HG02571 (cell line): ENCODE measurements around the gene SH2D3C.
"Not testable (repeated sequence)": the region's sequence is repeated elsewhere in the genome, so short reads cannot be mapped to it uniquely, and the experiment has no call there.

Source experiments
- ATAC-seq: cut with Tn5 transposase; IDR thresholded peaks from one replicate; pipeline ENCODE4 v1.9.1; 2021; ENCODE audit warnings: mild to moderate bottlenecking, moderate library complexity; ENCODE audit not compliant: unreplicated experiment

SH2D3C gene

GRCh38 chr9:127769101-127769500, 9.4 kb downstream of the SH2D3C start:
- ATAC-seq = no peak

DNA sequence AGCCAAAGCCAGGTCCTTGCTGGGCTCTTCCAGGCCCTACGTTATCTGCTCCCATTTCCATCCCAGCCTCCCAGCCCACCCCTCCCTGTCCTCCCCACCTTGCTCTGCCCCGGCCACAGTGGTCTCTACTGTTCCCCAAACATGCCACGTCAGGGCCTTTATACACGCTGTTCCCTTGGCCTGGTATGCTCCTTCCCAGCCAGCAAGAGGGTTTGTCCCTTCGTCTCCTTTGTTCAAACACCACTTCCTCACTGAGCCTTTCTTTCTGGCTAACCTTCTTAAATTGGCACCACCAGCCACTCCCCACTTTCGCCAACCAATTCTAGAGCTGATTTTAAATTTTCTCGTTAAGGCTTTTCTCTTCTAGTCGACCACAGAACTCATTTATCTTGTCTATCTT, 9.8 kb downstream of the SH2D3C start:
- no peak for ATAC-seq

GRCh38 chr9:127767909-127768331, 10.5 kb downstream of the SH2D3C start:
- no peak for ATAC-seq

GRCh38 chr9:127767410-127767809, 11.1 kb downstream of the SH2D3C start:
- no peak for ATAC-seq

DNA sequence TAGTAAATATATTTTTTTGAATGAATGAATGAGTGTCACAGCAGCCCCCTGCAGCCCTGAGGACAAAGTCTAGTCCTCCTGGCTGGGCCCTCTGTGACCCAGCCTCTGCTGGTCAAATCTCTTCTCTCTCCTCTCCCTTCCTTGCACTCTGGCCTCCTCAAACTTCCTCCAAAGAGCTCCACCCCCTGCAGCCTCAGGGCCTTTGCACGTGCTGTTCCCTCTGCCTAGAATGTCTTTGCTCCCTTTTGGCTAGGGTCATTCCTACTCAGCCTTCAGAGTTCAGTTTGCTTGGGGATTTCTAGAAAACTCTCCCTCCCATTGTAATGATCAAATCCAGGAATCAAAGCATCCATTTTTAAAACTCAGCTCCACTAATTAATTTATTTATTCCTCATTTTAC, 13.0 kb downstream of the SH2D3C start:
- ATAC-seq = no peak

DNA sequence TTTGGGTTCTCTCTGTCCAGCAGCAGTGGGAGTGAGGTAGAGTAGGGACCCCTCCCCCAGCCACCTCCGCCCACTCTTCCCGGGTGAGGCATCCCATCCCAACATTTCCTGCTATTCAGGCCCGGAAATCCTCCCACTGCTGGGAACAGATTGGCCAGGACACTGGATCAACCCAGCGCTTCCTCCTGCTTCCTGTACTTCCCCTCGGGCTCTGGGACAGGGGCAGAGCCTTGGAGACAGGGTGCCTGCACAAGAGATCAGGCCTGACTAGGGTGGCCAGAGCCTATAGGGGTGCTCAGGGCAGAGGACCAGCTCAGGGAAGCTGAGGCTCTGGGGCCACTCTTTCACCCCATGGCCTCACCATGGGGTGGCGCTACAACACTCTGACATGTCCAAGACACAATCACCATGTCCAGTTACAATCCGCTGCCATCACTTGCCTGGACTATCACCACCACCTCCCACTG, 14.5 kb downstream of the SH2D3C start:
- no peak for ATAC-seq

- ATAC-seq = no peak
These were observed 16.3 kb downstream of the SH2D3C start for GRCh38 chr9:127762111-127762676.

- ATAC-seq = no peak
These were observed 16.9 kb downstream of the SH2D3C start for GRCh38 chr9:127761491-127761956.

DNA sequence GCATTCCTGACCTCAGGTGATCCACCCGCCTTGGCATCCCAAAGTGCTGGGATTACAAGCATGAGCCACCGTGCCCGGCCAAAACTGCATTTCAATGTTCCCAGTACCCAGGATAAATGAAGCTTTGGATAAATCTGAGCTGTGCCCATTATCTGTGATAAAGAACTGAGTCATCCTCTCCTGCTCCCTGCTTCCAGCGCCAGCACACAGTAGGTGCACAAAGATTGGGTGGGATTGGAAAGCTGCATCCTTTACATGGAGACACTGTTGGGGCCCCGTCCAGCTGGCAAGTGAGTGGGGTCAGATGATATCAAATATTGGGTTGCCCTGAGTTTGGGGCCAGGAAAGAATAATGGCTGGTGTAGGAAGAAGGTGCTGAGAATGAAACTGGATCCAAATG, 17.4 kb downstream of the SH2D3C start:
- ATAC-seq = no peak

GRCh38 chr9:127758843-127759242, 19.6 kb downstream of the SH2D3C start:
- ATAC-seq = no peak

DNA sequence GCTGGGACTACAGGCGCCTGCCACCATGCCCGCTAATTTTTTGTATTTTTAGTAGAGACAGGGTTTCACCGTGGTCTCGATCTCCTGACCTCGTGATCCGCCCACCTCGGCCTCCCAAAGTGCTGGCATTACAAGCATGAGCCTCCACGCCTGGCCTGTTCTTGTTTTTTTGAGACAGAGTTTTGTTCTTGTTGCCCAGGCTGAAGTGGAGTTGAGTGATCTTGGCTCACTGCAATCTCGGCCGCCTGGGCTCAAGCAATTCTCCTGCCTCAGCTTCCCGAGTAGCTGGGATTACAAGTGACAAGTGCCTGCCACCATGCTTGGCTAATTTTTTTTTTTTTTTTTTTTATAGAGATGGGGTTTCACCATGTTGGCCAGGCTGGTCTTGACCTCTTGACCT, 21.7 kb downstream of the SH2D3C start:
- ATAC-seq = not testable (repeated sequence)

GRCh38 chr9:127756233-127756632, 22.2 kb downstream of the SH2D3C start:
- no peak for ATAC-seq

DNA sequence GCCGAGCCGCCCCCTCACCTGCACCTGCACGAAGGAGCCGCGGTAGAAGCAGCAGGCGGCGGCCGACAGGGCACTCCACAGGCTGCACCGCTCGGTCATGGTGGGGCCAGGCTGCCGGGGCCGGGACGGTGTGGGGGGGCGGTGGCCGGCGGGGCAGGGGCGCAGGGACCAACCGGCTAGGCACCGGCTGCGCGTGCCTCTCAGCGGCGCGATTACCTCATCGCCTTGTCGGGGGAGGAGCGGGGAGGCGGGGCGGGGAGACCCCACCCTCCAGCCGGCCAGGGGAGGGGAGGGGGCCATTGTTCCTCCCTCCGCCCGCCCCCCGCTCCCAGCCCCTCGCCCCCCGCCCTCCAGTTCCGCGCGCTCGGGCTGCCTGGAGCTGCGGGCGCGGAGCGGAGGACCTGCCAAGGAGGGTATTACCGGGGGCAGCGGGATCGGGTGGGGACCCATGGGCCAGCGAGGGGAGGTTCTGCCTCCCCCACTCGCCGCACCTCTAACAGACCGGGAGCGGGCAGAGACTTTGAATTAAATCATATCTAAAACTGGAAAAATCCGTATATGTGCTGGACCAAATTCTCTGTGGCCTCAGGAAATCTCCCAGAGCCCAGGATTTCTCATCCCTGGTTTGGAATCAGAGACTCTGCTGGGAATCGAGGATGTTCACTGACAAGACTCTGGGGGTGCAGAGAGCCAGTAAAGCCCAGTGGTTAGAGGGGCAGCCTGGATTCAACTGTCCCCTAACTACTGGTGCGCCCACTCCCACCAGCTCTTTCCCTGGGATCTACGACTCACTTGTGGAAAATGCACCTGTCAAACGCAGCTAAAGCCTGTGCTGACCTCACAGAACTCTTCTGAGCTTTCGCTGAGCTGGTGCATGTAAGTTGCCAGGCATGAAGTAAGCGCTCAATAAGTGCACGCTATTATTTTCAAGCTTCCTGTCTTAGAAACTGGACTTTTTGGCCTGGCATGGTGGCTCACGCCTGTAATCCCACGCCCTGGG, 23.1 kb downstream of the SH2D3C start:
- ATAC-seq = no peak

DNA sequence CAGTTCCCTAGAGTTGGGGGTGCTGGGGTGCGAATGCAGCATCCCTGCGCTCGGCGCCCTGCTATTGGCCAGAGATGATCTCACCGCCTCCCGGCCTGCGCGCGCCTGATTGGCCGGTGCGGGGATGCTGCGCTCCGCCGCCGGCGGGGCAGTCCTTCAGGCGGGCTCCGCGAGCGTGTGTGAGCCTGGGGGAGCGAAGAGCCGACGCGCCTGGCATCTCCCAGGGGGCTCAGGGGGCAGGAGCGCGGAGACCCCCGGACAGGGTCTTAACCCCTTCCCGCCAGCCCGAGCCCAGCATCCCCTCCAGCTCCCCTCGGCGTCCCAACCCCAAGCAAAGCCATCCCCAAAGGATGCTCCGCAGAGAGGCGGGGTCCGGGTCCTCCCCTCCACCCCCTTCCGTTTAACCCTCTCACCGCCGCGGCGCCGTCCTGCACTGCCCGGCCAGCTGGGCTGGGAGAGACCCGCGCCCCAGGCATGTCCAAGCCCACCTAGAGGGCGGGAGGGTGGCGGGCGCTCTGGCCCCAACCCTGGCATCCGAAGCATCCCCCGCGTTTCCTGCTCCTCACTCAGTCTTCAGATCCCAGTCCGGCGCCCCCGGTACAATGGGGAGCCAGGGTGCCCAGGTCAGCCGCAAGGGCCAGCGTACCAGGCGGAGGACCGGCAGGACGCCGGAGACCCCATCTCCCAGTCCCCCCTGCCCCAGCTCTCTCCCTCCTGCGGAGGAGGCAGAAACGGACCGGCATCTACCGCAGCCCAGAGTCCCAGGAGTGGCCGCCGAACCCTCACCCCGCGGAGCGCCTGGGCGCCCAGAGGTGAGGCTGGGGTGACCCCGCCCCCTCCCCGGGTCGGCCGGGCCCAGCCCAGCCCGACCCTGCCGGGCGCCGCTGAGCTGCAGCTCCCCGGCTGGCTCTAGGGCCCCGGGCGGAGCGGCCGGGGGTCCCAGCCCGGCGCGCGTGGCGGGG, 24.1 kb downstream of the SH2D3C start:
- ATAC-seq = no peak

- ATAC-seq = no peak
These were observed 24.8 kb downstream of the SH2D3C start for GRCh38 chr9:127753622-127754021.

DNA sequence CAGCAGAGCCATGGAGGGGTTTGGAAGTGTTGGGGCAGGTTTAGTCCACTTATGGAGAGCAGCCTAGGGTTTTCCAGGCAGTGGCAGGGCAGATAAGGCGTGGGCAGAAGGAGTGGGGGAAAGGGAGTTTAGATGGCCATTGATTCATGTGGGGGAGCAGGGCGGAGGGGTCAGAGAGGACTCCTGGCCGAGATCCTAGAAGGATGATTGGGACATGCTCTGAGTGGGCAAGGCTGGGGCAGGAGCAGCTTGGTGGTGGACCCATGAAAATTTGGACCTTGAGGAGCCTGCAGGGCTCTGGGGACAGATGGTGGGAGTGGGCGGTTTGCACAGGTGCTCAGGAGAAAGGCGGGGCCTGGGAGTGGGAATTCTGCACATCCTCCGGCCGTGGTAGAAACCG, 25.3 kb downstream of the SH2D3C start:
- ATAC-seq = no peak

- ATAC-seq = no peak
These were observed 27.0 kb downstream of the SH2D3C start for GRCh38 chr9:127751269-127752054.

DNA sequence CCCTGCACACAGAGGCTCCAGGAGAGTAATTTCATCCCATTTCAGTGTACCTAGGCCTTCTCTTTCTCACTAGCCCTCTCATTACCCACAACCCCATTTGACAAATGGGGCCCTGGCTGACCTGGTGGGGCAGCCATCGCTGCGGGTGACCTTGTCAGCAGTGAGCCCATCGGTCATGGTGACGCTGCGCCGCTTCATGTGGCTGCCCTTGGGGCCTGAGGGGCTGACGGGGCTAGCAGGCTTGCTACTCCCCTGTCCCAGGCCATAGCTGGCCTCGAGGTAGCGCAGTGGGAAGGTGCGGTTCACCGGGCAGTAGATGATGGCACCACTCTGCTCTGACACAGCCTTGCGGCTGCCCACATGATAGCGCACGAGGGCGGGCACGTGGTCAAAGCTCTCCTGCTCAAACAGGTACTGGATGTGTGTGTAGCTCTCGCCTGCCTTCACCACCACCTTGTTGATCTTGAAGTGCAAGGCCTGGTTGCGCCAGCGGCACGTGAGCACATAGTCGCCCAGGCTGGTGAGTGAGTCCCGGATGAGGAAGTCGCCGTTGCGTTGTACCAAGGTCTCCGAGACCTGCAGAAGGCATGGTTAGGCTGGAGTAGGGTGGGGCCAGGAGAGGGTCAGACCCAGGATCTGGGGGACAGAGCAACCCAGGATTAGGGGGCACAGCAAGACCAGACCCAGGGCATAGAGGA, 29.2 kb downstream of the SH2D3C start:
- ATAC-seq = no peak

DNA sequence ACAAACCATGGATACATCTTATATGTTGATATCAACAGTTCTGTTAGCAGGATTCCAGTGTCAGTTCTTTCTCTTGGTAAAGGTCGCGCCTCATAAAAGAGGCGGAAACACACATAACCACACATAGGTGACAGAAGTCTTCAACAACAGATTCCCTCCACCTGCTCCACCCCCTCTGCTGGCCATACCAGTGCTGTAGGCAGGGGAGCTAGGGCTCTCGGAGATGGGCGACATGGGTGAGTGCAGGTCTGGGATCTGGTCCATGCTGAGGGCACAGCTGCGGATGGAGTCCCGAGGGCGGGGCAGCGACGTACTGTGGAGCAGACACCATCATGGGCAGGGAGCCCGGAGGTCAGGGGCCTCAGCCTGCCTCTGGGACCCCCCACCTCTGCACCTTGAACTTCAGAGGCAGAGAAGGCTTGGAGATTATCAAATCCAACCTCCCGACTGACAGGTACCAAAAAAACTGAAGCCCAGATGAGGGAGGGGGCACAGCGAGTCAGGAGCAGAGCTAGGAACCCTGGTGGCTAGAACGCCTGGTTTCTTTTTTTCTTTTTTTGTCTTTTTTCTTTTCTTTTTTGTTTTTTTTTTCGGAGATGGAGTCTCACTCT, 31.4 kb downstream of the SH2D3C start:
- no peak for ATAC-seq
